K562 (cell line): Measurements from ENCODE around the gene NCKAP1. TPM values are rescaled to one million over a fixed set of nuclear protein-coding genes. Genes with fewer than 3 reads are reported as not detected.
A peak's percentile ranks its signal among the peaks of the same experiment; 100 is the strongest.

Source experiments
- BACH1 ChIP-seq: fragments of 200-800 bp; sonication (Bioruptor generic); IDR thresholded peaks from 2 replicates; pipeline ENCODE4 v1.6.1; 2016; ENCODE audit warnings: missing genetic modification characterization, missing compliant biosample characterization
- CHAMP1 ChIP-seq: fragments of 450-650 bp; IDR thresholded peaks from 2 replicates; pipeline ENCODE4 v1.6.1; 2016; ENCODE audit warnings: mild to moderate bottlenecking
- CHD1 ChIP-seq: fragments of 200-600 bp; sonication (generic); IDR thresholded peaks from one replicate; pipeline ENCODE4 v1.6.1; 2012; ENCODE audit warnings: mild to moderate bottlenecking, moderate library complexity, low read length, inconsistent platforms
- CSDE1 ChIP-seq, 2 experiments: fragments of 450-650 bp; IDR thresholded peaks; 2 replicates each; pipeline ENCODE4 v1.6.1; 2016; ENCODE audit warnings: mild to moderate bottlenecking in 1 of 2
- ETV6 ChIP-seq, 3 experiments: fragments of 150-350 bp in 1 of 3; sonication (generic) in 1 of 3; formaldehyde crosslinking in 1 of 3; IDR thresholded peaks; 2 replicates each; pipeline versions ENCODE4 v1.6.1 to v1.8.0; 2014 to 2022; ENCODE audit warnings: borderline replicate concordance in 2 of 3, low read depth in 2 of 3, antibody characterized with exemption in 1 of 3, low read length in 1 of 3, mild to moderate bottlenecking in 1 of 3, missing genetic modification reagents in 1 of 3
- FOXK1 ChIP-seq: sonication (generic); formaldehyde crosslinking; IDR thresholded peaks from 2 replicates; pipeline ENCODE4 v1.8.0; 2022; ENCODE audit warnings: missing genetic modification reagents, mild to moderate bottlenecking, borderline replicate concordance
- HCFC1 ChIP-seq: IDR thresholded peaks from 2 replicates; pipeline ENCODE4 v1.6.1; 2012; ENCODE audit warnings: low read depth, low read length, improper control_type of control experiment
- HNRNPL ChIP-seq: fragments of 200-400 bp; formaldehyde crosslinking; IDR thresholded peaks from 2 replicates; pipeline ENCODE4 v1.6.1; 2017; ENCODE audit warnings: low read depth, mild to moderate bottlenecking, low read length
- HOMEZ ChIP-seq: fragments of 250-450 bp; sonication (Bioruptor Pico); IDR thresholded peaks from 2 replicates; pipeline ENCODE4 v1.4.0; 2020; ENCODE audit warnings: mild to moderate bottlenecking, moderate library complexity
- ID3 ChIP-seq, 2 experiments: fragments of 250-450 bp in 1 of 2; fragments of 450-650 bp in 1 of 2; sonication (Bioruptor Pico) in 1 of 2; IDR thresholded peaks; 2 replicates each; pipeline versions ENCODE4 v1.6.1 to v1.8.0; 2016 to 2021; ENCODE audit warnings: mild to moderate bottlenecking in 2 of 2, moderate library complexity in 2 of 2, missing compliant biosample characterization in 1 of 2, missing genetic modification characterization in 1 of 2
- JUND ChIP-seq, 2 experiments: IDR thresholded peaks; 2 replicates in 1 of 2; 3 replicates in 1 of 2; pipeline ENCODE4 v1.6.1; 2011; ENCODE audit warnings: borderline replicate concordance in 2 of 2, low read depth in 2 of 2, low read length in 2 of 2, improper control_type of control experiment in 1 of 2, missing biosample characterization in 1 of 2, missing genetic modification characterization in 1 of 2, missing genetic modification reagents in 1 of 2
- MCM2 ChIP-seq: fragments of 450-650 bp; IDR thresholded peaks from 2 replicates; pipeline ENCODE4 v1.6.1; 2017; ENCODE audit warnings: low read depth, mild to moderate bottlenecking
- MNT ChIP-seq, 2 experiments: fragments of 450-650 bp; conservative IDR thresholded peaks; 2 replicates each; pipeline ENCODE4 v1.6.1; 2017; ENCODE audit warnings: mild to moderate bottlenecking in 2 of 2, moderate library complexity in 2 of 2
- RFX1 ChIP-seq: fragments of 450-650 bp; IDR thresholded peaks from 2 replicates; pipeline ENCODE4 v1.6.1; 2016; ENCODE audit warnings: mild to moderate bottlenecking, moderate library complexity
- SAP30 ChIP-seq: fragments of 200-600 bp; sonication (generic); IDR thresholded peaks from 2 replicates; pipeline ENCODE4 v1.6.1; 2012; ENCODE audit warnings: borderline replicate concordance, low read depth, mild to moderate bottlenecking, moderate library complexity, low read length, control low read depth, inconsistent platforms; ENCODE audit not compliant: insufficient read depth, poor library complexity, severe bottlenecking
- SMAD1 ChIP-seq: fragments of 150-350 bp; IDR thresholded peaks from 2 replicates; pipeline ENCODE4 v1.6.1; 2014; ENCODE audit warnings: low read length, low read depth; ENCODE audit not compliant: partially characterized antibody
- YBX1 ChIP-seq: fragments of 450-650 bp; IDR thresholded peaks from 2 replicates; pipeline ENCODE4 v1.7.1; 2016; ENCODE audit warnings: mild to moderate bottlenecking
- ZFX ChIP-seq: sonication (generic); formaldehyde crosslinking; IDR thresholded peaks from 2 replicates; pipeline ENCODE4 v1.8.0; 2022; ENCODE audit warnings: mild to moderate bottlenecking, missing genetic modification reagents, moderate library complexity
- ZNF124 ChIP-seq: sonication (generic); formaldehyde crosslinking; IDR thresholded peaks from 2 replicates; pipeline ENCODE4 v1.8.1; 2022; ENCODE audit warnings: missing genetic modification reagents
- ZNF253 ChIP-seq: fragments of 250-450 bp; sonication (Bioruptor Pico); conservative IDR thresholded peaks from 2 replicates; pipeline ENCODE4 v1.6.1; 2021; ENCODE audit warnings: mild to moderate bottlenecking
- ZNF445 ChIP-seq: fragments of 250-450 bp; sonication (Bioruptor Pico); IDR thresholded peaks from 2 replicates; pipeline ENCODE4 v1.4.0; 2020; ENCODE audit warnings: low read depth, mild to moderate bottlenecking, moderate library complexity
- ZNF717 ChIP-seq: fragments of 250-450 bp; sonication (Bioruptor Pico); IDR thresholded peaks from 2 replicates; pipeline ENCODE4 v1.5.0; 2021
- ZNF778 ChIP-seq: fragments of 450-650 bp; formaldehyde crosslinking; IDR thresholded peaks from 2 replicates; pipeline ENCODE4 v1.4.0; 2020; ENCODE audit warnings: mild to moderate bottlenecking, moderate library complexity
- polyA plus RNA-seq, 8 experiments: library from polyadenylated mRNA; depleted of rRNA in 4 of 8; stranded (reverse) in 5 of 8; unstranded in 3 of 8; fragments of >200 nt; fragmentation: Nextera tagmentation in 2 of 8; fragmentation: Illumina TruSeq in 1 of 8; extraction: Ambion mirVana in 2 of 8; extraction: Trizol in 1 of 8; gene quantifications; 2 replicates each; pipeline versions ENCODE4 v1.2.1 to v1.2.3, GENCODE V29; 2011 to 2014; ENCODE audit warnings: inconsistent platforms in 1 of 8, missing spikeins in 1 of 8
- total RNA-seq, 7 experiments: library from RNA; depleted of rRNA in 6 of 7; stranded (reverse); fragments of >200 nt in 6 of 7; fragmentation: Illumina TruSeq in 2 of 7; extraction: Trizol in 2 of 7; gene quantifications; 2 replicates each; pipeline versions ENCODE4 v1.2.1 to v1.2.3, GENCODE V29; 2011 to 2021; ENCODE audit warnings: low replicate concordance in 1 of 7

NCKAP1 gene
- total and polyA plus RNA-seq, 9 of the 15 experiments (the other 6 are each of a cell fraction or from before 2014, with no cell fraction given): 34.0 to 153 (median 88.7) TPM

GRCh38 chr2:183059561-183059960 is 21.3 kb upstream of the NCKAP1 start (continued):
- TF ChIP-seq ZFX (CRISPR knock-in tag) (no peak), SMAD1 (no peak), HCFC1 (no peak), CHAMP1 (no peak), CSDE1 (IDR thresholded peaks at IDR 0.05) (no peak), SAP30 (no peak), MCM2 (no peak), ID3 (CRISPR knock-in tag; IDR thresholded peaks at IDR 0.05) (no peak), ID3 (tag; IDR thresholded peaks at IDR 0.05) (no peak), MNT (conservative IDR thresholded peaks at IDR 0.05) (no peak), BACH1 (tag) (peak; percentile 95), ZNF778 (CRISPR knock-in tag) (no peak), RFX1 (0 out of 2 replicates have a peak, but pooled peaks have one; percentile 4), HOMEZ (no peak), ETV6 (IDR thresholded peaks at IDR 0.05; ENCODE audit: borderline replicate concordance in 1 of 2, low read depth in 2 of 2, low read length in 1 of 2) (no peak), ETV6 (CRISPR knock-in tag; IDR thresholded peaks at IDR 0.05; ENCODE audit: borderline replicate concordance) (no peak), ZNF253 (CRISPR knock-in tag) (no peak), CHD1 (no peak), YBX1 (no peak), JUND (IDR thresholded peaks at IDR 0.05; ENCODE audit: borderline replicate concordance, low read depth, low read length) (peak; percentile 59; the same call in 1 of the 2 replicates), JUND (tag; IDR thresholded peaks at IDR 0.05; ENCODE audit: borderline replicate concordance, low read depth, low read length) (no peak), HNRNPL (no peak), ZNF445 (CRISPR knock-in tag) (no peak), FOXK1 (CRISPR knock-in tag) (no peak), ZNF717 (CRISPR knock-in tag) (no peak), ZNF124 (CRISPR knock-in tag) (no peak)
